Measurements from ENCODE around the gene EPS15. TPM values are rescaled to one million over a fixed set of nuclear protein-coding genes. Genes with fewer than 3 reads are reported as not detected.
"Not testable (repeated sequence)": the region's sequence is repeated elsewhere in the genome, so short reads cannot be mapped to it uniquely, and the experiment has no call there.

Gene EPS15
- polyA plus RNA-seq, 1 of the 3 experiments (the other 2 are of a cell fraction): 17.0 TPM

DNA sequence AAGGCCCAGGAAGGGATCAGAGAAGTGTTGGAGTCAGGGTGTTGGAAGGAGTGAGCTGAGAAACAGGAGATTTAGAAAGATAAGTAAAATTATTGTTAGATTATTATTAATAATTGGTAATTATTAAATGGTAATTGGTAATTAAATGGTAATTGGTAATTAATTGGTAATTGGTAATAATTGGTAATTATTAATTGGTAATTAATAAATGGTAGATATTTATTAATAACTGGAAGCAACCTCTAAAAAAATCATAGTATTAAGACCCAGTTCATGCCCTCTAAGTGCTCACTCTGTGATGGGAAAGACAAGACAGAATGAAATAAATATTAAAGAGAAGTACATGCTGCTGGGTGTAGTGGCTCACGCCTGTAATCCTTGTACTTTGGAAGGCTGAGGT is 13.8 kb upstream of the EPS15 start:
- no peak overlapping the region for H2AFZ ChIP-seq (ENCODE audit: low read depth)
- DNase-seq: no peak
- H3K27me3 ChIP-seq (ENCODE audit: insufficient read depth): no peaks in the 10 kb centered on the region
- H3F3A ChIP-seq (replicated peaks; ENCODE audit: insufficient read depth): peaks cover 3% of the 10 kb centered on the region
- no peak overlapping the region for H3K9ac ChIP-seq
- ChIA-PET POLR2A (no interaction called here), CTCF (interaction anchor here (1.2 kb wide), 1 partner anchor 11 kb away, joined by 3 read pairs; no protein-coding TSS in a partner anchor)
- H3K9me2 ChIP-seq: no peaks in the 10 kb centered on the region
- H3K4me2 ChIP-seq: no peak overlapping the region
- TF ChIP-seq JUND (IDR thresholded peaks at IDR 0.05) (no peak), RXRA (IDR thresholded peaks at IDR 0.05; ENCODE audit: borderline replicate concordance, low read depth) (no peak), CHD2 (IDR thresholded peaks at IDR 0.05; ENCODE audit: low read length, partially characterized antibody) (no peak), RAD21 (IDR thresholded peaks at IDR 0.05; ENCODE audit: low read length) (no peak), RCOR1 (IDR thresholded peaks at IDR 0.05; ENCODE audit: low read length) (no peak), FOSL2 (IDR thresholded peaks at IDR 0.05; ENCODE audit: borderline replicate concordance, low read depth) (no peak), TCF12 (IDR thresholded peaks at IDR 0.05) (no peak), ELF1 (IDR thresholded peaks at IDR 0.05) (no peak), SMC3 (IDR thresholded peaks at IDR 0.05; ENCODE audit: low read depth, low read length) (no peak), NRF1 (IDR thresholded peaks at IDR 0.05; ENCODE audit: low read depth, low read length) (no peak)
- TF ChIP-seq, protein P1, sequence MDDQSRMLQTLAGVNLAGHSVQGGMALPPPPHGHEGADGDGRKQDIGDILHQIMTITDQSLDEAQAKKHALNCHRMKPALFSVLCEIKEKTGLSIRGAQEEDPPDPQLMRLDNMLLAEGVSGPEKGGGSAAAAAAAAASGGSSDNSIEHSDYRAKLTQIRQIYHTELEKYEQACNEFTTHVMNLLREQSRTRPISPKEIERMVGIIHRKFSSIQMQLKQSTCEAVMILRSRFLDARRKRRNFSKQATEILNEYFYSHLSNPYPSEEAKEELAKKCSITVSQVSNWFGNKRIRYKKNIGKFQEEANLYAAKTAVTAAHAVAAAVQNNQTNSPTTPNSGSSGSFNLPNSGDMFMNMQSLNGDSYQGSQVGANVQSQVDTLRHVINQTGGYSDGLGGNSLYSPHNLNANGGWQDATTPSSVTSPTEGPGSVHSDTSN (IDR thresholded peaks at IDR 0.05): no peak
- H3K4me3 ChIP-seq (ENCODE audit: low read depth in 2 of 2, low read length in 1 of 2): no peak overlapping the region
- no peaks in the 10 kb centered on the region for H3K36me3 ChIP-seq (replicated peaks in 1 of 2; ENCODE audit: control insufficient read depth in 1 of 2, insufficient read depth in 2 of 2, low read length in 1 of 2)
- no peak overlapping the region for H3K27ac ChIP-seq (ENCODE audit: low read depth in 2 of 2, low read length in 1 of 2)
- H3K4me1 ChIP-seq (ENCODE audit: control insufficient read depth in 1 of 2, insufficient read depth in 2 of 2, low read depth in 1 of 2, low read length in 1 of 2): no peaks in the 10 kb centered on the region
- 95% methylated on average over 1 of the region's 1 CpG for whole genome bisulfite sequencing (ENCODE audit: low lambda C conversion rate)
- no peaks in the 10 kb centered on the region for H4K20me1 ChIP-seq (ENCODE audit: insufficient read depth)
- H3K79me2 ChIP-seq (ENCODE audit: insufficient read depth): no peaks in the 10 kb centered on the region
- H3K9me3 ChIP-seq: no peaks in the 10 kb centered on the region; the same call in 1 of the 2 replicates

GRCh38 chr1:51530447-51530846 is 11.4 kb upstream of the EPS15 start:
- H3K27me3 ChIP-seq (ENCODE audit: insufficient read depth); H3K4me2 ChIP-seq; H3K27ac ChIP-seq (ENCODE audit: low read depth in 2 of 2, low read length in 1 of 2); H3K9ac ChIP-seq; H3K79me2 ChIP-seq (ENCODE audit: insufficient read depth); H3K4me3 ChIP-seq (ENCODE audit: low read depth in 2 of 2, low read length in 1 of 2); H4K20me1 ChIP-seq (ENCODE audit: insufficient read depth); POLR2A ChIA-PET; H3K4me1 ChIP-seq (ENCODE audit: control insufficient read depth in 1 of 2, insufficient read depth in 2 of 2, low read depth in 1 of 2, low read length in 1 of 2); H3K9me3 ChIP-seq; H2AFZ ChIP-seq (ENCODE audit: low read depth); DNase-seq; H3K36me3 ChIP-seq (replicated peaks in 1 of 2; ENCODE audit: control insufficient read depth in 1 of 2, insufficient read depth in 2 of 2, low read length in 1 of 2); H3K9me2 ChIP-seq; H3F3A ChIP-seq (replicated peaks; ENCODE audit: insufficient read depth): not testable (repeated sequence)
- WGBS (ENCODE audit: low lambda C conversion rate): 91% methylated on average over 4 of the region's 4 CpGs
- CTCF ChIA-PET: interaction anchor here (1.5 kb wide), 1 partner anchor 9 kb away, joined by 3 read pairs; no protein-coding TSS in a partner anchor

GRCh38 chr1:51527144-51527543 is 8.1 kb upstream of the EPS15 start:
- Histone ChIP-seq H3K4me2 (no peak overlapping the region), H3K4me3 (ENCODE audit: low read depth in 2 of 2, low read length in 1 of 2) (no peak overlapping the region), H3K79me2 (ENCODE audit: insufficient read depth) (no peaks in the 10 kb centered on the region), H3K27ac (ENCODE audit: low read depth in 2 of 2, low read length in 1 of 2) (no peak overlapping the region), H3F3A (replicated peaks; ENCODE audit: insufficient read depth) (peaks cover 2% of the 10 kb centered on the region), H3K9me2 (no peaks in the 10 kb centered on the region), H4K20me1 (ENCODE audit: insufficient read depth) (no peaks in the 10 kb centered on the region), H3K9ac (no peak overlapping the region), H3K27me3 (ENCODE audit: insufficient read depth) (no peaks in the 10 kb centered on the region), H3K4me1 (ENCODE audit: control insufficient read depth in 1 of 2, insufficient read depth in 2 of 2, low read depth in 1 of 2, low read length in 1 of 2) (no peaks in the 10 kb centered on the region), H2AFZ (ENCODE audit: low read depth) (no peak overlapping the region), H3K9me3 (no peaks in the 10 kb centered on the region; the same call in 1 of the 2 replicates), H3K36me3 (replicated peaks in 1 of 2; ENCODE audit: control insufficient read depth in 1 of 2, insufficient read depth in 2 of 2, low read length in 1 of 2) (no peaks in the 10 kb centered on the region)
- ChIA-PET POLR2A (no interaction called here), CTCF (no interaction called here)
- TF ChIP-seq SIN3A (IDR thresholded peaks at IDR 0.05; ENCODE audit: borderline replicate concordance, low read depth, low read length): no peak
- no peak for TF ChIP-seq RXRA (IDR thresholded peaks at IDR 0.05; ENCODE audit: borderline replicate concordance, low read depth)
- TF ChIP-seq, protein P2, sequence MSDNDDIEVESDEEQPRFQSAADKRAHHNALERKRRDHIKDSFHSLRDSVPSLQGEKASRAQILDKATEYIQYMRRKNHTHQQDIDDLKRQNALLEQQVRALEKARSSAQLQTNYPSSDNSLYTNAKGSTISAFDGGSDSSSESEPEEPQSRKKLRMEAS (IDR thresholded peaks at IDR 0.05; ENCODE audit: low read depth): no peak
- TF ChIP-seq GABPA (IDR thresholded peaks at IDR 0.05; ENCODE audit: low read depth): no peak
- TF ChIP-seq, protein P3, sequence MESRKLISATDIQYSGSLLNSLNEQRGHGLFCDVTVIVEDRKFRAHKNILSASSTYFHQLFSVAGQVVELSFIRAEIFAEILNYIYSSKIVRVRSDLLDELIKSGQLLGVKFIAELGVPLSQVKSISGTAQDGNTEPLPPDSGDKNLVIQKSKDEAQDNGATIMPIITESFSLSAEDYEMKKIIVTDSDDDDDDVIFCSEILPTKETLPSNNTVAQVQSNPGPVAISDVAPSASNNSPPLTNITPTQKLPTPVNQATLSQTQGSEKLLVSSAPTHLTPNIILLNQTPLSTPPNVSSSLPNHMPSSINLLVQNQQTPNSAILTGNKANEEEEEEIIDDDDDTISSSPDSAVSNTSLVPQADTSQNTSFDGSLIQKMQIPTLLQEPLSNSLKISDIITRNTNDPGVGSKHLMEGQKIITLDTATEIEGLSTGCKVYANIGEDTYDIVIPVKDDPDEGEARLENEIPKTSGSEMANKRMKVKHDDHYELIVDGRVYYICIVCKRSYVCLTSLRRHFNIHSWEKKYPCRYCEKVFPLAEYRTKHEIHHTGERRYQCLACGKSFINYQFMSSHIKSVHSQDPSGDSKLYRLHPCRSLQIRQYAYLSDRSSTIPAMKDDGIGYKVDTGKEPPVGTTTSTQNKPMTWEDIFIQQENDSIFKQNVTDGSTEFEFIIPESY (IDR thresholded peaks at IDR 0.05; ENCODE audit: borderline replicate concordance, low read depth): no peak
- TF ChIP-seq TEAD4 (IDR thresholded peaks at IDR 0.05; ENCODE audit: borderline replicate concordance, insufficient read depth): no peak
- TF ChIP-seq, protein P4, sequence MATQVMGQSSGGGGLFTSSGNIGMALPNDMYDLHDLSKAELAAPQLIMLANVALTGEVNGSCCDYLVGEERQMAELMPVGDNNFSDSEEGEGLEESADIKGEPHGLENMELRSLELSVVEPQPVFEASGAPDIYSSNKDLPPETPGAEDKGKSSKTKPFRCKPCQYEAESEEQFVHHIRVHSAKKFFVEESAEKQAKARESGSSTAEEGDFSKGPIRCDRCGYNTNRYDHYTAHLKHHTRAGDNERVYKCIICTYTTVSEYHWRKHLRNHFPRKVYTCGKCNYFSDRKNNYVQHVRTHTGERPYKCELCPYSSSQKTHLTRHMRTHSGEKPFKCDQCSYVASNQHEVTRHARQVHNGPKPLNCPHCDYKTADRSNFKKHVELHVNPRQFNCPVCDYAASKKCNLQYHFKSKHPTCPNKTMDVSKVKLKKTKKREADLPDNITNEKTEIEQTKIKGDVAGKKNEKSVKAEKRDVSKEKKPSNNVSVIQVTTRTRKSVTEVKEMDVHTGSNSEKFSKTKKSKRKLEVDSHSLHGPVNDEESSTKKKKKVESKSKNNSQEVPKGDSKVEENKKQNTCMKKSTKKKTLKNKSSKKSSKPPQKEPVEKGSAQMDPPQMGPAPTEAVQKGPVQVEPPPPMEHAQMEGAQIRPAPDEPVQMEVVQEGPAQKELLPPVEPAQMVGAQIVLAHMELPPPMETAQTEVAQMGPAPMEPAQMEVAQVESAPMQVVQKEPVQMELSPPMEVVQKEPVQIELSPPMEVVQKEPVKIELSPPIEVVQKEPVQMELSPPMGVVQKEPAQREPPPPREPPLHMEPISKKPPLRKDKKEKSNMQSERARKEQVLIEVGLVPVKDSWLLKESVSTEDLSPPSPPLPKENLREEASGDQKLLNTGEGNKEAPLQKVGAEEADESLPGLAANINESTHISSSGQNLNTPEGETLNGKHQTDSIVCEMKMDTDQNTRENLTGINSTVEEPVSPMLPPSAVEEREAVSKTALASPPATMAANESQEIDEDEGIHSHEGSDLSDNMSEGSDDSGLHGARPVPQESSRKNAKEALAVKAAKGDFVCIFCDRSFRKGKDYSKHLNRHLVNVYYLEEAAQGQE (IDR thresholded peaks at IDR 0.05; ENCODE audit: low read depth, low read length): no peak
- no peak for TF ChIP-seq TCF12 (IDR thresholded peaks at IDR 0.05)
- no peak for TF ChIP-seq FOSL2 (IDR thresholded peaks at IDR 0.05; ENCODE audit: borderline replicate concordance, low read depth)
- TF ChIP-seq CHD2 (IDR thresholded peaks at IDR 0.05; ENCODE audit: low read length, partially characterized antibody): no peak
- TF ChIP-seq YY1 (IDR thresholded peaks at IDR 0.05; ENCODE audit: low read depth): no peak
- DNase-seq: no peak

All from SK-N-SH (cell line).